Amniotic epithelial cell (primary cell): ENCODE results near the gene DEFB114.

Experiments
- DNase-seq: peaks from one replicate; pipeline ENCODE4 v3.0.0-alpha.2; 2010; ENCODE audit warnings: low read depth

The DEFB114 gene

DNA sequence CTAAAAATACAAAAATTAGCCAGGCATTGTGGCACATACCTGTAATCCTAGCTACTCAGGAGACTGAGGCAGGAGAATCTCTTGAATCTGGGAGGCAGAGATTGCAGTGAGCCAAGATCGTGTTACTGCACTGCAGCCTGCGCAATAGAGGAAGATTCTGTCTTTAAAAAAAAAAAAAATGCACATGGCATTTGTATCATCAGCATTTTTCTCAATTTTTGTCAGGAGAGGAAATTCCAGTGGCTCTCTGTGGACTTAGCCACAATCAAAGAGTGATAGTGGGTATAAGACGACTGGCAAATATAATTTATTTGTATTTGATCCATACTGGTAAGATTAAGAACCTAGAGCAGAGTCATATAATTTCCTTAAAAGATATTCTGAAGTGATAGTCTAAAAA is 28.6 kb downstream of the DEFB114 start:
- DNase-seq: no peak

GRCh38 chr6:49934770-49935169 is 29.2 kb downstream of the DEFB114 start:
- DNase-seq: no peak

DNA sequence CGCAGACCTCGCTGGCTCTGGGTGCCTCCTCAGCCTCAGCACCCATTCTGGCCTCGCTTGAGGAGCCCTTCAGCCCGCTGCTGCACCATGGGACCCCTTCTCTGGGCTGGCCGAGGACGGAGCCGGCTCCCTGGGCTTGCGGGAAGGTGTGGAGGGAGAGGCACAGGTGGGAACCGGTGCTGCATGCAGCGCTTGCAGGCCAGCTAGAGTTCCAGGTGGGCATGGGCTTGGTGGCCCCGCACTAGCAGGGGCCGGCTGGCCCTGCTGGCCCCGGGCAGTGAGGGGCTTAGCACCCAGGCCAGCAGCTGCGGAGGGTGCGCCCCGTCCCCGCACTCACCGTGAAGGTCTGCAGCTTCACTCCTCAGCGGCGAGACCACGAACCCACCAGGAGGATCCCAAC is 30.4 kb downstream of the DEFB114 start:
- no peak for DNase-seq

DNA sequence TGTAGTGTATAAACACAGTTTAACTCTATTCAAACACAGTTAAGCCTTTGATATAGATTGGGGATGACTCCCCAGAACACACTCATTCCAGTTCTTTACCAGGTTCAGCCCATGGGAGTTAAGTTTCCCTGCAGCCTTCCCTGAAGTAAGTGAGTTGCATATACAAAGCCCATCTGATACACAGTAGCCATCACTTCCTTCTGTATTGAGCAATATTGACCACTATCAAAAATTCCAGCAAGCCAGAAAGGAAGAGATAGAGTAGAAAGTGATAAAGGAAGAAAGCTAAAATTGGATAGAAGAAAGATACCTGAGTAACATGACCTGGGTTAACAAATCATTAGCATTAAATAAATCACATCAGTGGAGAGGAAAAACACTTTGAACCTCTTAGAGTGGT is 34.6 kb downstream of the DEFB114 start:
- no peak for DNase-seq

- DNase-seq: no peak
These were observed 40.1 kb downstream of the DEFB114 start for GRCh38 chr6:49923826-49924225.

- no peak for DNase-seq
These were observed 43.9 kb downstream of the DEFB114 start for GRCh38 chr6:49919935-49920644.

- no peak for DNase-seq
These were observed 44.7 kb downstream of the DEFB114 start for GRCh38 chr6:49919261-49919660.

DNA sequence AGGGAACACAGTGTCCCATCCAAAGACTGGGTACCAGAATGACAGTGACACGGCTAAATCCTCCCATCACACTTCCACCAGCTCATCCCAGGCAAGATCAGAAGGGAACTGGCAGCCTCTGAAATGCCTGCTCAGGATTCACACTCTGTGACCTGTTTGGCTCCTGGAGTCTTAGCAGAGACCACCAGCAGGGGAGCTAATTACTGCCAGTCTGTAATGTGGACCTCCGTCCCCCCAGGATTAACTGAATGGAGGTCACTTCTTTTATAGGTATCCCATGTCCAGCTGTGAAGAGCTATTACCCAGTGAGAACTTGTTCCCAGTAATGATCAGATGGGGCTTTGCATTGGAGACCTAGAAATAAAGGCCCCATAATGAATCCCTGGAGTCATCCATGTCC is 45.2 kb downstream of the DEFB114 start:
- DNase-seq: no peak

DNA sequence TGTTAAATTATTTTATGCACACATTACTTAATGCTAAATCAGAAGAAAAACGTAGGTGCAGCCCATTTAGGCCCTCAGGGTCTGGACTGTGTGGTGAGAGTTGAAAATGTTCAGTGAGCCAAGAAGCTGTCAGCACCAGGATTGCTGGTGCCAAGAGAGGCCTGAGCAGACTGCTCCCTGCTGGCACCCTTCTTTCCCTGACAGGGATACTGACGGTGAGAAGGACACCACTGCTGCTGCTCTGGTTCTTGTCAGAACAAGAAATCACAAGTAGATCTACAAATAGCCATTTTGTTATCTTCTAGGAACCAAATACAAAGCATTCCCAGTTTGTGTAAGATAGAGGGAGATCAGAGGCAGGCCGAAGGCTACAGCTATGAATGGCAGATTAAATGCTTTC is 48.9 kb downstream of the DEFB114 start:
- DNase-seq: no peak

DNA sequence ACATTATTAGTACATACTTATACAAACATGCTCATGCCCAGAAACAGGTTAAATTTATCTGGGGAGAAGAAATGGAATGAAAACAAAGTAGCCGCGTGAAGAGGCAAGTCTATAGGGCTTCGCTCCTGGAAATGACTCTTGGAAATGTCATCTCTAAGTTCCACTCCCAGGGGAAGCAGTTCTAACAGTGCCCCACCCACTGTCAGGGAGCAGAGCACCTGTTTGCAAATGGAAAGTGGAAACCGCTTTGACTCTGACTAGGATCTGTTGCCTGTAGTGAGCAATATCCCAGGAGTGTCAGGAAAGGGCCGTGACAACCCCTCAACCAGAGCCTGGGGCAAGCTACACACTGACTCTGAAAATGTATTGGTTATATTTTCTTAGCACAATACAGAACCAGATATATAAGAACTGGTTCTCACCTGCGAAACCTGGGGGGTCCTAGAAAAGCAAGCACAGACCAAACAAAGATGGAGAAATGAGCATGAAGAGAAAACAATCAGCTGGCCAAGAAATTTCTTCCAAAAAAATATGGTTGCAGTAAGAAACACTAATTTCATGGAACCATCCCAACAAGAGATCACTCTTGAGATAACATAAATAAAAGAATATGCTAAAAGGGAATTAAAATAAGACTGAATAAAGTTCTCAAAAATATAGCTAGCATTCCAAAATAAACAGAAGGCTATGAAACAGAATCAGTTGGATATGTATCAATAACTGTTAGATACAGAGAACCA is 50.2 kb downstream of the DEFB114 start:
- DNase-seq: no peak

- DNase-seq: no peak
These were observed 51.8 kb downstream of the DEFB114 start for GRCh38 chr6:49912196-49912595.

DNA sequence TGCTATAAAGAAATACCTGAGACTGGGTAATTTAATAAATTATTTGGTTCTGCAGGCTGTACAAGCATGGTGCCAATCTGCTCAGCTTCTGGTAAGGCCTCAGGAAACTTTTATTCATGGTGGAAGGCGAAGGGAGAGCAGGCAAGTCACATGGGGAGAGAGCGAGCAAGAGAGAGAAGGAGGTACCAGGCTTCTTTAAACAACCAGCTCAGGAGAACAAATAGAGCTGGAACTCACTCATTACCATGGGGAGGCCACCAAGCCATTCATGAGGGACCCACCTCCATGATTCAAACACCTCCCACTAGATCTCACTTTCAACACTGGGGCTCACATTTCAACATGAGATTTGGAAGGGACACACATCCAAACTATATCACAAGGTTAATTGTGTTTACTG is 52.7 kb downstream of the DEFB114 start:
- DNase-seq: no peak
